Neural cell (in vitro differentiated cells): ENCODE data around the gene NF2. TPM values are rescaled to one million over a fixed set of nuclear protein-coding genes. Genes with fewer than 3 reads are reported as not detected.
"Not testable (repeated sequence)": the region's sequence is repeated elsewhere in the genome, so short reads cannot be mapped to it uniquely, and the experiment has no call there.

Experiments used
- H2AFZ ChIP-seq: fragments of 200-600, 300-800 bp; sonication (generic), shearing (Covaris generic); 2 replicates; pipeline ENCODE4 v1.6.0; 2014; ENCODE audit warnings: low read depth, mild to moderate bottlenecking, antibody characterized with exemption, low read length, moderate library complexity
- H3F3A ChIP-seq: fragments of 200-600 bp; shearing (Covaris generic); 2 replicates; pipeline ENCODE4 v1.6.1; 2016; ENCODE audit warnings: mild to moderate bottlenecking, moderate library complexity, mixed read lengths, antibody characterized with exemption, low read length; ENCODE audit not compliant: insufficient read depth, poor library complexity, severe bottlenecking
- H3K27ac ChIP-seq: fragments of 200-600, 300-800 bp; sonication (generic), shearing (Covaris generic); 2 replicates; pipeline ENCODE4 v1.5.1; 2014; ENCODE audit warnings: mild to moderate bottlenecking, low read length, moderate library complexity
- H3K27me3 ChIP-seq: fragments of 300-800, 200-600 bp; sonication (generic), shearing (Covaris generic); 2 replicates; pipeline ENCODE4 v1.6.0; 2014; ENCODE audit warnings: mild to moderate bottlenecking, low read depth, low read length, moderate library complexity; ENCODE audit not compliant: insufficient read depth
- H3K36me3 ChIP-seq: fragments of 300-800, 200-600 bp; sonication (generic), shearing (Covaris generic); 2 replicates; pipeline ENCODE4 v1.5.1; 2014; ENCODE audit warnings: mild to moderate bottlenecking, antibody characterized with exemption, low read length, moderate library complexity; ENCODE audit not compliant: insufficient read depth
- H3K4me2 ChIP-seq: fragments of 300-800, 200-600 bp; sonication (generic), shearing (Covaris generic); 2 replicates; pipeline ENCODE4 v1.6.0; 2014; ENCODE audit warnings: mild to moderate bottlenecking, low read length
- H3K4me3 ChIP-seq: fragments of 300-800, 200-600 bp; sonication (generic), shearing (Covaris generic); 2 replicates; pipeline ENCODE4 v1.5.1; 2014; ENCODE audit warnings: mild to moderate bottlenecking, low read length, moderate library complexity
- H3K79me2 ChIP-seq: fragments of 200-600 bp; shearing (Covaris generic); replicated peaks from 2 replicates; pipeline ENCODE4 v1.6.0; 2014; ENCODE audit warnings: mild to moderate bottlenecking, low read length, moderate library complexity; ENCODE audit not compliant: insufficient read depth
- H3K9ac ChIP-seq: fragments of 300-800, 200-600 bp; sonication (generic), shearing (Covaris generic); 2 replicates; pipeline ENCODE4 v1.6.1; 2016; ENCODE audit warnings: mild to moderate bottlenecking, low read length, mixed read lengths
- H3K9me2 ChIP-seq: fragments of 200-600 bp; shearing (Covaris generic); 2 replicates; pipeline ENCODE4 v1.6.1; 2016; ENCODE audit warnings: mild to moderate bottlenecking, low read length, mixed read lengths; ENCODE audit not compliant: insufficient read depth
- H3K9me3 ChIP-seq: fragments of 200-600, 300-800 bp; sonication (generic), shearing (Covaris generic); 2 replicates; pipeline ENCODE4 v1.6.1; 2016; ENCODE audit warnings: mild to moderate bottlenecking, mixed run types, low read length, moderate library complexity, mixed read lengths
- H4K20me1 ChIP-seq: fragments of 200-600 bp; shearing (Covaris generic); 2 replicates; pipeline ENCODE4 v1.6.1; 2016; ENCODE audit warnings: mild to moderate bottlenecking, mixed run types; ENCODE audit not compliant: insufficient read depth
- EP300 ChIP-seq: fragments of 450-650 bp; conservative IDR thresholded peaks from 2 replicates; pipeline ENCODE4 v1.6.1; 2014; ENCODE audit warnings: antibody characterized with exemption, mild to moderate bottlenecking, moderate library complexity; ENCODE audit not compliant: poor library complexity, severe bottlenecking
- EZH2 ChIP-seq: fragments of 200-600, 300-800 bp; shearing (Covaris generic), sonication (generic); IDR thresholded peaks from 2 replicates; pipeline ENCODE4 v1.6.1; 2014; ENCODE audit warnings: antibody characterized with exemption, low read length, borderline replicate concordance, mild to moderate bottlenecking; ENCODE audit not compliant: insufficient read depth, poor library complexity, severe bottlenecking
- MXI1 ChIP-seq: fragments of 450-650 bp; conservative IDR thresholded peaks from 2 replicates; pipeline ENCODE4 v1.6.1; 2014; ENCODE audit warnings: antibody characterized with exemption, mild to moderate bottlenecking; ENCODE audit not compliant: poor library complexity, severe bottlenecking
- POLR2AphosphoS5 ChIP-seq: IDR thresholded peaks from 2 replicates; pipeline ENCODE4 v1.6.1; 2012
- RAD21 ChIP-seq: fragments of 450-650 bp; conservative IDR thresholded peaks from 2 replicates; pipeline ENCODE4 v1.6.1; 2014; ENCODE audit warnings: antibody characterized with exemption, mild to moderate bottlenecking, moderate library complexity
- SMC3 ChIP-seq: fragments of 450-650 bp; conservative IDR thresholded peaks from 2 replicates; pipeline ENCODE4 v1.6.1; 2014; ENCODE audit warnings: antibody characterized with exemption, mild to moderate bottlenecking, moderate library complexity; ENCODE audit not compliant: poor library complexity
- TAF1 ChIP-seq: IDR thresholded peaks from 2 replicates; pipeline ENCODE4 v1.6.1; 2012; ENCODE audit warnings: low read depth
- polyA plus RNA-seq: library from polyadenylated mRNA; depleted of rRNA; stranded (reverse); fragments of >200 nt; gene quantifications from 2 replicates; pipeline ENCODE4 v1.2.3, GENCODE V29; 2014
- TF ChIP-seq, protein P1 (sequence below): IDR thresholded peaks from 2 replicates; pipeline ENCODE4 v1.6.1; 2012; ENCODE audit warnings: borderline replicate concordance
- TF ChIP-seq, protein P2 (sequence below): fragments of 450-650 bp; IDR thresholded peaks from 2 replicates; pipeline ENCODE4 v1.5.1; 2014; ENCODE audit warnings: antibody characterized with exemption, mild to moderate bottlenecking, moderate library complexity; ENCODE audit not compliant: poor library complexity, severe bottlenecking

NF2 gene
- polyA plus RNA-seq, 1 donor from 2014 or later, result 18.7 TPM

DNA sequence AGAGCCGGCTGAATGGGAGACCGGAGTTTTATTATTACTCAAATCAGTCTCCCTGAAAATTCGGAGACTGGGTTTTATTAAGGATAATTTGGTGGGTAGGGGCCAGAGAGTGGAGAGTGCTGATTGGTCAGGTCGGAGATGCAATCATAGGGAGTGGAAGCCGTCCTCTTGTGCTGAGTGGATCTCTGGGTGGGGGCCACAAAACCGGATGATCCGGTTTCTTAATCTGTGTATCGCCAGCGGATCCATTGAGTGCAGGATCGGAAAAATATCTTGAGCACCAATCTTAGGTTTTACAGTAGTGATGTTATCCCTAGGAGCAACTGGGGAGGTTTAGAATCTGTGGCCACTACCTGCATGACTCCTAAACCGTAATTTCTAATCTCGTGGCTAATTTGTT, 21.6 kb upstream of the NF2 start:
- TF ChIP-seq, protein P1, sequence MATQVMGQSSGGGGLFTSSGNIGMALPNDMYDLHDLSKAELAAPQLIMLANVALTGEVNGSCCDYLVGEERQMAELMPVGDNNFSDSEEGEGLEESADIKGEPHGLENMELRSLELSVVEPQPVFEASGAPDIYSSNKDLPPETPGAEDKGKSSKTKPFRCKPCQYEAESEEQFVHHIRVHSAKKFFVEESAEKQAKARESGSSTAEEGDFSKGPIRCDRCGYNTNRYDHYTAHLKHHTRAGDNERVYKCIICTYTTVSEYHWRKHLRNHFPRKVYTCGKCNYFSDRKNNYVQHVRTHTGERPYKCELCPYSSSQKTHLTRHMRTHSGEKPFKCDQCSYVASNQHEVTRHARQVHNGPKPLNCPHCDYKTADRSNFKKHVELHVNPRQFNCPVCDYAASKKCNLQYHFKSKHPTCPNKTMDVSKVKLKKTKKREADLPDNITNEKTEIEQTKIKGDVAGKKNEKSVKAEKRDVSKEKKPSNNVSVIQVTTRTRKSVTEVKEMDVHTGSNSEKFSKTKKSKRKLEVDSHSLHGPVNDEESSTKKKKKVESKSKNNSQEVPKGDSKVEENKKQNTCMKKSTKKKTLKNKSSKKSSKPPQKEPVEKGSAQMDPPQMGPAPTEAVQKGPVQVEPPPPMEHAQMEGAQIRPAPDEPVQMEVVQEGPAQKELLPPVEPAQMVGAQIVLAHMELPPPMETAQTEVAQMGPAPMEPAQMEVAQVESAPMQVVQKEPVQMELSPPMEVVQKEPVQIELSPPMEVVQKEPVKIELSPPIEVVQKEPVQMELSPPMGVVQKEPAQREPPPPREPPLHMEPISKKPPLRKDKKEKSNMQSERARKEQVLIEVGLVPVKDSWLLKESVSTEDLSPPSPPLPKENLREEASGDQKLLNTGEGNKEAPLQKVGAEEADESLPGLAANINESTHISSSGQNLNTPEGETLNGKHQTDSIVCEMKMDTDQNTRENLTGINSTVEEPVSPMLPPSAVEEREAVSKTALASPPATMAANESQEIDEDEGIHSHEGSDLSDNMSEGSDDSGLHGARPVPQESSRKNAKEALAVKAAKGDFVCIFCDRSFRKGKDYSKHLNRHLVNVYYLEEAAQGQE, result no peak
- TF ChIP-seq RAD21 (no peak), EP300 (no peak)
- Histone ChIP-seq H3K27ac (no peak overlapping the region), H3K27me3 (no peaks in the 10 kb centered on the region), H3K36me3 (no peaks in the 10 kb centered on the region), H3K9me2 (no peaks in the 10 kb centered on the region), H3K79me2 (peaks cover 14% of the 10 kb centered on the region), H4K20me1 (no peaks in the 10 kb centered on the region), H3K9me3 (no peaks in the 10 kb centered on the region), H2AFZ (no peak overlapping the region), H3K4me3 (peak overlapping the region; percentile 89), H3K4me2 (no peak overlapping the region), H3K9ac (no peak overlapping the region), H3F3A (no peaks in the 10 kb centered on the region)

DNA sequence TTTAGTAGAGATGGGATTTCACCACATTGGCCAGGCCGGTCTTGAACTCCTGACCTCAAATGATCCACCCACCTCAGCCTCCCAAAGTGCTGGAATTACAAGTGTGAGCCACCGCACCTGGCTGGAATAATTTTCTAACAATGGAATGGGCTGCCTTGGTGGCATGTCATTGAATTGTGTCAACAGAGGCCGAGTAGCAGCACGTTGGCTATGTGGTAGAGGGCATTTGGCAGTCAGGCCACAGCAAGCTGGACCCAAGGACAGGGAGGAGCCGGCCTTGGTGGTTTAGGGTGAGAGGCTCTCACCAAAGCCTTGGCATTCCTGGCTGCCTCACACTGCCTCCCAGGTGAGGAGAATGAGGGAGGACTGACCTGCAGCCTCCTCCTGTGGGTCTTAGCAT, 18.5 kb upstream of the NF2 start:
- Histone ChIP-seq H4K20me1 (no peaks in the 10 kb centered on the region), H3K36me3 (no peaks in the 10 kb centered on the region), H3K27ac (no peak overlapping the region), H3K79me2 (peaks cover 10% of the 10 kb centered on the region), H3K4me2 (no peak overlapping the region), H3F3A (no peaks in the 10 kb centered on the region), H3K9me2 (no peaks in the 10 kb centered on the region), H3K27me3 (no peaks in the 10 kb centered on the region), H3K9ac (no peak overlapping the region), H3K4me3 (no peak overlapping the region), H3K9me3 (no peaks in the 10 kb centered on the region), H2AFZ (no peak overlapping the region)
- TF ChIP-seq, protein P1, result no peak
- TF ChIP-seq, protein P2, sequence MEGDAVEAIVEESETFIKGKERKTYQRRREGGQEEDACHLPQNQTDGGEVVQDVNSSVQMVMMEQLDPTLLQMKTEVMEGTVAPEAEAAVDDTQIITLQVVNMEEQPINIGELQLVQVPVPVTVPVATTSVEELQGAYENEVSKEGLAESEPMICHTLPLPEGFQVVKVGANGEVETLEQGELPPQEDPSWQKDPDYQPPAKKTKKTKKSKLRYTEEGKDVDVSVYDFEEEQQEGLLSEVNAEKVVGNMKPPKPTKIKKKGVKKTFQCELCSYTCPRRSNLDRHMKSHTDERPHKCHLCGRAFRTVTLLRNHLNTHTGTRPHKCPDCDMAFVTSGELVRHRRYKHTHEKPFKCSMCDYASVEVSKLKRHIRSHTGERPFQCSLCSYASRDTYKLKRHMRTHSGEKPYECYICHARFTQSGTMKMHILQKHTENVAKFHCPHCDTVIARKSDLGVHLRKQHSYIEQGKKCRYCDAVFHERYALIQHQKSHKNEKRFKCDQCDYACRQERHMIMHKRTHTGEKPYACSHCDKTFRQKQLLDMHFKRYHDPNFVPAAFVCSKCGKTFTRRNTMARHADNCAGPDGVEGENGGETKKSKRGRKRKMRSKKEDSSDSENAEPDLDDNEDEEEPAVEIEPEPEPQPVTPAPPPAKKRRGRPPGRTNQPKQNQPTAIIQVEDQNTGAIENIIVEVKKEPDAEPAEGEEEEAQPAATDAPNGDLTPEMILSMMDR, result no peak
- TF ChIP-seq SMC3 (no peak), RAD21 (no peak), POLR2AphosphoS5 (no peak), MXI1 (no peak), TAF1 (no peak), EZH2 (no peak), EP300 (no peak)

DNA sequence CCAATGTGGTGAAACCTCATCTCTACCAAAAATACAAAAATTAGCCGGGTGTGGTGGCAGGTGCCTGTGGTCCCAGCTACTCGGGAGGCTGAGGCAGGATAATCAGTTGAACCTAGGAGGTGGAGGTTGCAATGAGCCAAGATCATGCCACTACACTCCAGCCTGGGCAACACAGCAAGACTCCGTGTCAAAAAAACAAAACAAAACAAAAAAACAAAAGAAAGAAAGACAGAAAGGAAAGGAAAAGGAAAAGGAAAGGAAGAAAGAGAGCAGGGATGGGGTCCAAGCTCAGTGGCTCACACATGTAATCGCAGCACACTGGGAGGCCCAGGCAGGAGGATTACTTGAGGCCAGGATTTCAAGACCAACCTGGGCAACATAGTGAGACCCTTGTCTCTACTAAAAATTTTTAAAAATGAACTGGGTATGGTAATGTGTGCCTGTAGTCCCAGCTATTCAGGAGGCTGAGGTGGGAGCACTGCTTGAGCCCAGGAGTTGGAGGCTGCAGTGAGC, 17.2 kb upstream of the NF2 start:
- H3K27me3 ChIP-seq, H2AFZ ChIP-seq, H3K9me2 ChIP-seq: not testable (repeated sequence)

More for the DNA sequence above, 17.2 kb upstream of the NF2 start:
- not testable (repeated sequence) for H3K36me3 ChIP-seq, H3K27ac ChIP-seq, H3K4me3 ChIP-seq, H3K9ac ChIP-seq, H3K79me2 ChIP-seq, H3F3A ChIP-seq, H3K4me2 ChIP-seq, H4K20me1 ChIP-seq, H3K9me3 ChIP-seq
